ENCODE results near the gene WASL.
"Not testable (repeated sequence)": the region's sequence is repeated elsewhere in the genome, so short reads cannot be mapped to it uniquely, and the experiment has no call there.

The WASL gene

GRCh38 chr7:123748734-123749536 lies at the start of gene WASL:
WASL (minus strand) TSS chr7:123749003; CDS start chr7:123748734, 269 bp downstream.
- DNase-seq: peak; percentile 98

DNA sequence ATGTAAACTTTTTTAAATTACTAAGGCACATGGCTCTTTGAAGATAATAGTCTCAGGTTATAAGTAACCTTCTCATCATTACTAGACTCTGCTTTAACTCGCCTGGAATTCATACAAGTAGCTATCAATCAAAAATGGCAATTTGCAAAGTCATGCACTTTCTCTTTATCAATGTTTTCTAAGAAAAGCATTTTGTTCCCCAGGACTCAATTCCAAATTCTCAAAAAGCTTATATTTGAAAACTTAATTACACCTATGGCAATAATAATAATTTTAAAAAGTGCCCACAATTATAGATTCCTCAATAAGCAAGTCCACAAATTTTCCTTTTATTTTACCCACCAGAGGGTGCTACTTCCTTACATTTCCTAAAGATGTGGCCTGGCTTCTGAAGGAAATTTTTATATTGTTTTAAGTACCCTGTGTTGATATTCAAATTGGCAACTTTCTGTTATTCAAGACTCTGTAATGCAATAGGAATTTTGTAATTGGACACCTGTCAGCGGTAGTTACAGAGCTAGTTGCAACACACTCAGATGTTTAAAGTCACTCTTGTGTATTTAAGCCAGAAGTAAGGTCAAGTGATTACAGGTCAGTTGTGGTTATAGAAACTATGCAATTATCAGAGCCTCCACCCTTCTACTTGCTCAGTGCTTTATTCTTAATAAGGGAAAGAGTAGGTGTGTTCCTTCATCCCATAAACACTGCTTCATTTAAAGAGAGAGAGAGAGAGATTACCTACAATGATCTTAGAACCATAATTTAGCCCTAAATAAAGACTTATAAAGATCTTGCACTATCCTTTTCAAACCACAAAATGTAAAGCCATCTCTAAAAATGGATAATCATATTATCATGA lies 49.1 kb upstream of the WASL start:
- peak; percentile 68 for DNase-seq

DNA sequence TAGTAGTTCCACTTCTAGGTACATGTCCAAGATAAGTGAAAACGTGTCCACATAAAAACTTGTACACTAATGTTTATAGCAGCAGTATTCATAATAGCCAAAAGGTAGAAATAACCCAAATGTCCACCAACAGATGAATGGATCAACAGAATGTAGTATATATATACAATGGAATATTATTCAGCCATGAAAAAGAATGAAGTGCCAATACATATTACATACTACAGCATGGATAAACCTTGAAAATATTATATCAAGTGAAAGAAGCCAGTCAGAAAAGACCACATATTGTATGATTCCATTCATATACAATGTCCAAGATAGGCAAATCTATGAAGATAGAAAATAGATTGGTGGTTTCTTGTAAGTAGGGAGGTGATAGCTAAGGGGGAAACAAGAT lies 47.8 kb upstream of the WASL start:
- no peak for DNase-seq

GRCh38 chr7:123795917-123796316 lies 47.1 kb upstream of the WASL start:
- no peak for DNase-seq

DNA sequence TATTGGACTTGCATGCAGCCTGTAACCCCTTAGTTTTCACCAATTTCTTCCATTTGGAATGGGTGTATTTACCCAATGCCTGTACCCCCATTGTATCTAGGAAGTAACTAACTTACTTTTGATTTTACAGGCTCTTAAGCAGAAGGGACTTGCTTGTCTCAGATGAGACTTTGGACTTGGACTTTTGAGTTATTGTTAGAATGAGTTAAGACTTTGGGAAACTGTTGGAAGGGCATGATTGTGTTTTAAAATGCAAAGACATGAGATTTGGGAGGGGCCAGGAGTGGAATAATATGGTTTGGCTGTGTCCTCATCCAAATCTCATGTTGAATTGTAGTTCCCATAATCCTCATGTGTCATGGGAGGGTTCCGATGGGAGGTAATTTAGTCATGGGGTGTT lies 46.3 kb upstream of the WASL start:
- not testable (repeated sequence) for DNase-seq

DNA sequence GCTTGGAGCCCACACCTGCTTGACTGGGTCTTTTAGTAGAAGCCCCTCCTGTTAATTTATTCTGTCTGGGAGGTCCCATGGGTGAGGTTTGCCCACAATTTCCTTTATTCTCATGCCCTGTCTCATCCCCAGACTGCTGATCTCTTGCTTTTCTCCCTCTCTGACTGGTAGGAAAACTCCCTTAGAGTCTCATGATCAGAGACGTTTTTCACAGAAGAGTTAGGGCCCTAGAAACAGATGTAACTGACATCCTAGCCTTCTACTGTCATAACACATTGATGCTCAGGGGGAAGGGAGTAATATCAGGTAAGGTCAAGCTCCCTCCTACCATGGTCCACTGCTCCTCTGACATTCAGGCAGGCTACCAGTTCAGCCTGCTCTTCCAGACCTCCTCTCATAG lies 43.7 kb upstream of the WASL start:
- DNase-seq: no peak

DNA sequence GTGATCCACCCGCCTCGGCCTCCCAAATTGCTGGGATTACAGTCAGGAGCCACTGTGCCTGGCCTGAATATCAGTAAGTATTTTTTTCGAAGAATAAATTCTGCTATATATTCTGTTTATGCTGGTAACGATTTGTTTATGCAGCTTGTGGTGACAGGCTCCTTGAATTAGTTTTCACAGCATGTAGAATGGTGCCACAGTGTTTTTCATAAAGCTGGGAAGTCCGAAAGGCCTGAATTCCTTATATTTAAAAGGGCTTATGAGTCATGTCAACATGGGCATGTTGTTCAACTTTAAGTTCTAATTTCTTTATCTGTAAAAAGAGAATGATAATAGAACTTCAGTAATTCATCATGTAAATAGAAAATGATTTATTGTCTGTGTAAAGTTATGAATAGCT lies 42.2 kb upstream of the WASL start:
- DNase-seq: no peak

GRCh38 chr7:123789817-123790216 lies 41.0 kb upstream of the WASL start:
- no peak for DNase-seq

- no peak for DNase-seq
Measured at GRCh38 chr7:123789206-123789784, 40.5 kb upstream of the WASL start.

- no peak for DNase-seq
Measured at GRCh38 chr7:123788584-123788983, 39.8 kb upstream of the WASL start.

DNA sequence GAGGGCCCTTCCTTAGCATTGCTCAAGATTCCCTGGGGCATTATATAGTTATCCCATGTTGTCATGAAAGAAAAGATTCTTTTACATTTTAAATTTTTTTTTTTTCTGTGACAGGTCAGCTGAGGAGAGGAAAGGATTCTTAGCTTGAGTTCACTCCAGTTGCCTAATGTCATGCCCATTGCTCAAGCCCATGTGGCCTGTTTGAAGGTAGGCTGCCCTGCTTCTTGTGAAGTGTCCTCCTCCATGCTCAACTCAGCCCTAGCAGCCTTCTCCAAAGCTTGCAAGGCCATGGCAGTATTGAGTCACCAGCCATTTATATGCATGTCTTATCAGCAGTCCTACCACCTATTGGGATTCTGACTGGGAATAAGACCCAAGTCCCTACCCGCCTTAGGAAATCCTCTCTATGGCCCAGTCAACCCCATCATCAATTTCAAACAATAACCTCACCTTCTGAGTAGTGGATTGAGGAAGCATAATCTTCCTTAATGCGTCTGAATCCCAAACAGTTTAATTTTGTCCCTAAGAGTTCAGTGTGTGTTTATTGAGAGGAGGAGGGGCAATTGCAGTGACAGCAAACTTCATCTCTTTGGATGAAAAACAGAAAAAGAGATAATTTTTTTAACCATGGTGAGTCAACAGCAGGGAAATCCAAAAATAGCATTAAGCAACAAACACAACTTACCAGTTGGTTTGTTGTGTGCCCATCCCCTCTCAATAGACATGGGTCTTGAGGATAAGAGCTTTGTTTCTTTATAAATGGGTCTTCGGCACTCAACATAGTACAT lies 38.6 kb upstream of the WASL start:
- DNase-seq: no peak

GRCh38 chr7:123784263-123784662 lies 35.5 kb upstream of the WASL start:
- no peak for DNase-seq

- no peak for DNase-seq
Measured at GRCh38 chr7:123783820-123784219, 35.0 kb upstream of the WASL start.

DNA sequence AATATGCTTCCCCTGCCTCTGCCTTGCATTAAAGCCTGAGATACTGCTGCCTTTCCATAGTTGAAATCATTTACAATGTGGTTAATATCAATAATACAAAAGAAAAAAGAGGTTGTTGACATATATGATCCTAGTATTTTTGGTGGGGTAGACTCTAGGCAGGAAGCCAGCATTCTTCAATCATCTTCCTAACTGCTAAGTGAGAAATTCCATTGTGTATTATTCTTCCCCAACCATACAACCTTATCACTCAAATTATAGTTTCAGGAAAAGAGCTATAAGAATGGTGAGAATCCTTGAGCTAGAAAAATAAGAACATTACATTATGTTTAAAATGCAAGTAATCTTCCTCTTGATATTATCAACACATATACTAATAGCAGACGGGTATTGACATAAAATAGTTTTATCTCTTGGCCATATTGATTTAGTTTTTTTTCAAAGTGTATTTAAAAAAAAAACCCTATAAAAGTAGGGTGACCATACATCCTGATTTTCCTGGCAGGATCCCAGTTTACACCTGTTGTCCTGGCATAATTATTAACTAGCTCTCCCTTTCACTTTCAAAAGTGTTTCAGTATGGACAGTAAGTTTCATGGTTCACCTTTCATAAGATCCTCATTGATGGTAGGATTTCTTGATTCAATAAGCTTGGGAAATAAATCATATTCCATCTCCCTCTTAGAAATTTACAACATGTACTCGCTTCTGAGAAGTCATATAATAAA lies 33.4 kb upstream of the WASL start:
- no peak for DNase-seq

- peak; percentile 64 for DNase-seq
Measured at GRCh38 chr7:123780472-123780871, 31.7 kb upstream of the WASL start.

- DNase-seq: no peak
Measured at GRCh38 chr7:123774496-123774895, 25.7 kb upstream of the WASL start.

- DNase-seq: no peak
Measured at GRCh38 chr7:123773481-123773880, 24.7 kb upstream of the WASL start.

GRCh38 chr7:123772652-123773051 lies 23.8 kb upstream of the WASL start:
- peak; percentile 19 for DNase-seq

- DNase-seq: peak; percentile 19
Measured at GRCh38 chr7:123771846-123772245, 23.0 kb upstream of the WASL start.

- DNase-seq: no peak
Measured at GRCh38 chr7:123771256-123771655, 22.5 kb upstream of the WASL start.

DNA sequence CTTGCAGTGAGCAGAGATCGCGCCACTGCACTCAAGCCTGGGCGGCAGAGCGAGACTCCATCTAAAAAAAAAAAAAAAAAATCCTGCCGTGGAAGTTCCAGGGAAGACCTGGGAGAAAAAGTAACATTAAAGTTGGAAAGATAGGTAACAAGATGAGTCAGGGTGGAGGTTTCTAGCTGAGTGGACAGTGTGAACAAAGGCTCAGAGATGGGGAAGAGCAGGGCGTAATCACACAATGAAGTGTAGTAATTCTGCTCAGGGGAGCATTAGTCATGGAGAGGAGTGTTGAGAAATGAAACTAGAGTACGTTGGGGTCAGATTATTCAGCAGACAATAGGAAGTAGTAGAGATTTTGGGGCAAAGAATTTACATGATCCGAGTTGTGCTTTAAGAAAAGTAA lies 21.6 kb upstream of the WASL start:
- no peak for DNase-seq

DNA sequence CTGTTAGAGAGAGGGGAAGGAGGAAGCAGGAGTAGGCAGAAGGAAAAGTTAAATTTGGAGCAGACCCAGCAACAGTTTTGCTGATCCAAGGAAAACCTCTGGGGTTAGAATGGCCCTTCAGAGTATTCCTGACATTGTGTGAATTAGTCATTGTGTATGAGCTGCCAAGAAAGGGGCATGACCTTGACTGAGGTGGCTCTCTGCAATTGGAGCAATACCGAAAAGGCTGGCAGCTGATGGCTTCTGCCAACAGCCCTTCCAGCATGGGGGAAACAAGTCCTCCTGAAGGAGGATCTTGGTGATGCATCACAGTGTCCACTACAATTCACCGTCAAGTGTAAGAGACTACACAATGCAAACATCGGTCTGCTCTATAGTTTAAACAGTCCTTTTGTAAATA lies 20.6 kb upstream of the WASL start:
- no peak for DNase-seq

Data from NCI-H82 (cell line).